ENCODE data around the gene KRT85. TPM values are rescaled to one million over a fixed set of nuclear protein-coding genes. Genes with fewer than 3 reads are reported as not detected.

The KRT85 gene
- total RNA-seq, 4 donors from 2014 or later, result 0.15 to 101 (median 8.3) TPM; not detected in 1

- TF ChIP-seq POLR2A (IDR thresholded peaks at IDR 0.05), result no peak
- TF ChIP-seq CTCF (IDR thresholded peaks at IDR 0.05), result no peak
- intact Hi-C loops (cut with DNase I; ENCODE audit: low total_unique reads), result no loop called here
- 52 to 55% methylated on average over 13 of the region's 13 CpGs for WGBS, 2 donors
- H3K4me3 ChIP-seq (ENCODE audit: low read depth, poor library complexity, severe bottlenecking), result no peak overlapping the region
- peak in 1 of 2 donors; percentile 86 for DNase-seq (ENCODE audit: low spot score in 2 of 2)
These were observed 6.5 kb downstream of the KRT85 start for GRCh38 chr12:52360663-52361271.

GRCh38 chr12:52360106-52360662 lies 7.1 kb downstream of the KRT85 start:
- TF ChIP-seq CTCF (IDR thresholded peaks at IDR 0.05) (no peak), POLR2A (IDR thresholded peaks at IDR 0.05) (no peak)
- 70 to 76% methylated on average over 7 of the region's 7 CpGs for WGBS, 2 donors
- intact Hi-C loops (cut with DNase I; ENCODE audit: low total_unique reads), result no loop called here
- H3K4me3 ChIP-seq (ENCODE audit: low read depth, poor library complexity, severe bottlenecking), result no peak overlapping the region
- DNase-seq (ENCODE audit: low spot score in 2 of 2), result peak in 1 of 2 donors; percentile 82

GRCh38 chr12:52359621-52360061 lies 7.6 kb downstream of the KRT85 start:
- intact Hi-C loops (cut with DNase I; ENCODE audit: low total_unique reads), result no loop called here

GRCh38 chr12:52358575-52359350 lies 8.5 kb downstream of the KRT85 start:
- H3K4me3 ChIP-seq (ENCODE audit: low read depth, poor library complexity, severe bottlenecking), result no peak overlapping the region
- TF ChIP-seq POLR2A (IDR thresholded peaks at IDR 0.05) (no peak), CTCF (IDR thresholded peaks at IDR 0.05) (no peak)
- peak in 1 of 2 donors; percentile 52 for DNase-seq (ENCODE audit: low spot score in 2 of 2)
- WGBS, 2 donors, result 72 to 85% methylated on average over 5 of the region's 5 CpGs
- intact Hi-C loops (cut with DNase I; ENCODE audit: low total_unique reads), result no loop called here

More at GRCh38 chr12:52359621-52360061, 7.6 kb downstream of the KRT85 start:
- H3K4me3 ChIP-seq (ENCODE audit: low read depth, poor library complexity, severe bottlenecking), result no peak overlapping the region
- TF ChIP-seq POLR2A (IDR thresholded peaks at IDR 0.05) (no peak), CTCF (IDR thresholded peaks at IDR 0.05) (no peak)
- WGBS, 2 donors, result 71% methylated on average over 5 of the region's 5 CpGs
- DNase-seq (ENCODE audit: low spot score in 2 of 2), result peak in 1 of 2 donors; percentile 68

GRCh38 chr12:52356762-52357580 lies 10.3 kb downstream of the KRT85 start:
- no peak for TF ChIP-seq CTCF (IDR thresholded peaks at IDR 0.05)
- TF ChIP-seq POLR2A (IDR thresholded peaks at IDR 0.05), result no peak
- peak in 1 of 2 donors; percentile 58 for DNase-seq (ENCODE audit: low spot score in 2 of 2)
- no peak overlapping the region for H3K4me3 ChIP-seq (ENCODE audit: low read depth, poor library complexity, severe bottlenecking)
- WGBS, 2 donors, result 88 to 92% methylated on average over 20 of the region's 20 CpGs
- intact Hi-C loops (cut with DNase I; ENCODE audit: low total_unique reads), result no loop called here
